ENCODE data around the gene IGFBPL1.
"Not testable (repeated sequence)": the region's sequence is repeated elsewhere in the genome, so short reads cannot be mapped to it uniquely, and the experiment has no call there.

Gene IGFBPL1

DNA sequence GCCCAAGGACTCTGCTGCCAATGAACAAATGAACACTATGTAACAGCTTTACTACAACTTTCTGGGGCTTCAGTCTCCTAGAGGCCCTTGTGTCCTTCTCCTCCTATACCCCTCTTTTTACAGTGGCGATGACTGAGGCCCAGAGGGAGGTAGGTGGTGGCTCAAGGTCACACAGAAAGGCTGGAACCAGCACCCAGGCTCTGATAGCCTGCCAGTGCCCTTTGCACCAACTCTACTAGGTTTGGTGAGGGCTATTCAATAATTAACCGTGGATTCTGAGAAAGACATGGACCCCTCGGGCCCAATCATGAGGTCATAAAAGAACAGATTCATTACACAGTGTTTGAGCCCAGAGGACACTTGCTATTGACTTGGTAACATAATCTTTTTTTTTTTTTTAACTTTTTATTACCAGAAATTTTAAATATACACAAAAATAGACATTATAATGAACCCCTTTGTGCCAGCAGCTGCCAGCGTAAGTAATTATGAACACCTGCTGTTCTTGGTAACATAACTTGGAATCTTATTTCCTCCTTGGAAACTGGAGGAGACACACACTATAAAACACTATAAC, 37.8 kb downstream of the IGFBPL1 start:
- DNase-seq, result no peak
- CTCF ChIA-PET, result interaction anchor here (1.4 kb wide), 1 partner anchor 299 kb away, joined by 4 read pairs; no protein-coding TSS in a partner anchor
- Mint-ChIP-seq H3K36me3 (no peaks in the 10 kb centered on the region), H3K4me1 (no peaks in the 10 kb centered on the region), H3K27ac (no peak overlapping the region), H3K9me3 (no peaks in the 10 kb centered on the region), H3K4me3 (no peak overlapping the region), H3K27me3 (peaks cover 32% of the 10 kb centered on the region)

GRCh38 chr9:38385896-38386295, 38.4 kb downstream of the IGFBPL1 start:
- Mint-ChIP-seq H3K9me3 (no peaks in the 10 kb centered on the region), H3K27ac (no peak overlapping the region), H3K4me1 (no peaks in the 10 kb centered on the region), H3K36me3 (no peaks in the 10 kb centered on the region), H3K4me3 (no peak overlapping the region), H3K27me3 (peaks cover 27% of the 10 kb centered on the region)
- no peak for DNase-seq
- CTCF ChIA-PET, result interaction anchor here (1.4 kb wide), 1 partner anchor 298 kb away, joined by 4 read pairs; no protein-coding TSS in a partner anchor

GRCh38 chr9:38384990-38385848, 39.0 kb downstream of the IGFBPL1 start:
- no peaks in the 10 kb centered on the region for H3K4me1 Mint-ChIP-seq
- H3K27ac Mint-ChIP-seq, result no peak overlapping the region
- no peak for DNase-seq
- H3K4me3 Mint-ChIP-seq, result no peak overlapping the region
- H3K9me3 Mint-ChIP-seq, result no peaks in the 10 kb centered on the region
- H3K36me3 Mint-ChIP-seq, result no peaks in the 10 kb centered on the region
- peaks cover 21% of the 10 kb centered on the region for H3K27me3 Mint-ChIP-seq
- CTCF ChIA-PET, result interaction anchor here (0.7 to 1.4 kb wide), 2 partner anchors 13 to 298 kb away, joined by 3 to 4 read pairs; no protein-coding TSS in a partner anchor

- peaks cover 12% of the 10 kb centered on the region for H3K27me3 Mint-ChIP-seq
- H3K36me3 Mint-ChIP-seq, result no peaks in the 10 kb centered on the region
- DNase-seq, result no peak
- no peak overlapping the region for H3K4me3 Mint-ChIP-seq
- H3K27ac Mint-ChIP-seq, result no peak overlapping the region
- H3K9me3 Mint-ChIP-seq, result no peaks in the 10 kb centered on the region
- no peaks in the 10 kb centered on the region for H3K4me1 Mint-ChIP-seq
- CTCF ChIA-PET, result no interaction called here
Measured at GRCh38 chr9:38382141-38382540, 42.1 kb downstream of the IGFBPL1 start.

DNA sequence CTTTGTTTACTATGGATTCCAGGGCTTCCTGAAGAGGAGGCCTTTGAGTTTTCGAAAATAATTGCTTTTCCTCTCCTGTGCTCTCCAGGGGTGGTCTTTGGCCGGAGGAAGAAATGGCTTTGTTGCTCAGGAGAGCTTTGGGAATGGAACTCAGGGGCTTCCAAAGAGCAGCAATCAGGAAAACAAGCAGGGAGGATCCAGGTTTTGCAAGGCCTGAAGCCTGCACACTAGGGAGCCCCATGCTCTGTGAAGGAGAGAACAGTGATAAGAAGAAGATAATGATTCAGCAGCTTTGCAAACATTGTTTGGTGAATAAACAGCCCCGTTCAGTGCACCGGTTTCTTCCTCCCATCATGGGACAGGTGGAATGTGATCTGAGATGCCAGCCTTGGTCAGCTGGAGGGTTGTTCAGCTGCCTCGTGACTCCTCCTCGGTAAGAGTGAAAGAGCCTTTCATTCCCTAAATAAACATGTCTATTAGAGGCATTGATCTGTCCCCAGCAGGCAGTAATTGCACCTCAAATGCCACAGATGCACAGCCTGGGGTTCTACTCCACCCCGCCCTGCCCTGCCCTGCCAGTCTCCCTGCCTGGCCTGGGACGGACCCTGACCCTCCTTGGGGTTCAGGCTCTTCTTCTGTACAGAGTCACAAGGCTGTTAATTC, 43.3 kb downstream of the IGFBPL1 start:
- Mint-ChIP-seq H3K36me3 (no peaks in the 10 kb centered on the region), H3K4me1 (no peaks in the 10 kb centered on the region), H3K27me3 (peaks cover 12% of the 10 kb centered on the region), H3K27ac (no peak overlapping the region), H3K9me3 (no peaks in the 10 kb centered on the region), H3K4me3 (no peak overlapping the region)
- DNase-seq, result no peak
- CTCF ChIA-PET, result no interaction called here

DNA sequence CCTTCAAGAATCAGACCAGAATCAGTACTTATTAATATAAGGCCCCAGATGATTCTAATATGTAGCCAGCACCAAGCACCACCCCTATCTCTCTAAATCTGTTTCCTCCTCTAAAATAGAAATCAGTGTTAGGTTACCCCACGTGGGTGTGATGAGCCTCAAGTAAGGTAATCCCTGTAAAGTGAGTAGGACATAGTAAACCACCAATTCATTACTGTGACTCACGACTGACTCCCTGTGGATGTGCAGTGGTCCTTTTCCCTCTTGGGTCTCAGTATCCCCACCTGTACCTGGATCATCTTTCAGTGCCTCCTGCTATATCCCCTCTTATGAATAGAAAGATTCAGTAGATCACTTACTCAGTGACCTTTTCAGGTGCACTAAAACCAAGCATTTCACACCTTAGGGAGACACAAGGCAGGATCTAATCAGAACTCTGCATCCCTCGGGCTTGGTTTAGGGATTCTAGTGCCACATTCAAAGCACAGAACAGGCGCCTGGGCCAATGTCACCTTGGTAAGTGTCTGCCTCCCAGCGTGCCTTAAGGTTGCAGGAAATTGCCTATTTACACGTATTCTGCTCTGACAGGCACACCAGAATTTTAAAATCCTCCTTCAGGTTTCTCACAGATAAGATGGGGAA, 43.9 kb downstream of the IGFBPL1 start:
- no peaks in the 10 kb centered on the region for H3K36me3 Mint-ChIP-seq

DNA sequence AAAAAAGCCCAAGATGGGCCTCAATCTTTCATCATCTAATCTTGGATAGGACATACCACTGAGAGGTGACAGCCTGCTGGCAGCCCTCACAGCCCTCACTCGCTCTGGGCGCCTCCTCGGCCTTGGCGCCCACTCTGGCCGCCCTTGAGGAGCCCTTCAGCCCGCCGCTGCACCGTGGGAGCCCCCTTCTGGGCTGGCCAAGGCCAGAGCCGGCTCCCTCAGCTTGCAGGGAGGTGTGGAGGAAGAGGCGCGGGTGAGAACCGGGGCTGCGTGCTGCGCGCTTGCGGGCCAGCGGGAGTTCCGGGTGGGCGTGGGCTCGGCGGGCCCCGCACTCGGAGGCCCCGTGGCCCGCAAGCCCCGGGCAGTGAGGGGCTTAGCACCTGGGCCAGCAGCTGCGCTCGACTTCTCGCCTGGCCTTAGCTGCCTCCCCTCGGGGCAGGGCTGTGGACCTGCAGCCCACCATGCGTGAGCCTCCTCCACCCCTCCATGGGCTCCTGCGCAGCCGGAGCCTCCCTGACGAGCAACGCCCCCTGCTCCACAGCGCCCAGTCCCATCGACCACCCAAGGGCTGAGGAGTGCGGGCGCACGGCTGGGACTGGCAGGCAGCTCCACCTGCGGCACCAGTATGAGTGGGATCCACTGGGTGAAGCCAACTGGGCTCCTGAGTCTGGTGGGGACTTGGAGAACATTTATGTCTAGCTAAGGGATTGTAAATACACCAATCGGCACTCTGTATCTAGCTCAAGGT, 46.7 kb downstream of the IGFBPL1 start:
- H3K27me3 Mint-ChIP-seq, H3K27ac Mint-ChIP-seq, DNase-seq, H3K36me3 Mint-ChIP-seq, H3K4me1 Mint-ChIP-seq, H3K9me3 Mint-ChIP-seq, CTCF ChIA-PET, H3K4me3 Mint-ChIP-seq: not testable (repeated sequence)

More for the DNA sequence above, 43.9 kb downstream of the IGFBPL1 start:
- DNase-seq, result no peak
- no peaks in the 10 kb centered on the region for H3K9me3 Mint-ChIP-seq
- H3K27me3 Mint-ChIP-seq, result peaks cover 9% of the 10 kb centered on the region
- no peak overlapping the region for H3K27ac Mint-ChIP-seq
- no peak overlapping the region for H3K4me3 Mint-ChIP-seq
- H3K4me1 Mint-ChIP-seq, result no peaks in the 10 kb centered on the region
- CTCF ChIA-PET, result no interaction called here

DNA sequence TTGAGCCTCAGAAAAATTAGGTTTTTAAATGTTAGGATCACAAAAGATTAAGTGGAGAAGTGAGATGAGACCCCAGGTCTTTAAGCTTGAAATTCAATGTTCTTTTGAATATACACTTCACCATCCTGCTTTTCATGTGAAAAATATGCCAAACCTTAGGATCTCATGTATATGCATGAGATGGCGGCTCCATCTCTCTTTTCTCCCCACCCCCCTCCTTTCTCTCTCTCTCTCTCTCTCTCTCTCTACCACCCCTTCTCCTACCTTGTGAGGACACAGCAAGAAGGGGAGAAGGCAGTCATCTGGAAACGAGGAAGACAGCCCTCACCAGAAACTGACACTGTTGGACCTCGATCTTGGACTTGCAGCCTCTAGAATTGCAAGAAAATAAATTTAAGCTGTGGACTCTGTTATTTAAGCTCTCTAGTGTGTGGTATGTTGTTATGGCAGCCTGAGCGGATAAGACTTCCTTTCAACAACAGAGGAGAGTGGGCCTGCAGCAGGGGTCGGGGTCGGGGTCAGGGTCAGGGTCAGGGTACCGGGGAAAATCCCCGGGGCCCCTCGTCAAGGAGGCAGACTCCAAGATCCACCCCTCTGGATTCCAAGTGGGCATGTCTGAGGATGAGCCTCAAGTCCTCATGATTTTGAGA, 48.1 kb downstream of the IGFBPL1 start:
- DNase-seq, result no peak
- Mint-ChIP-seq H3K4me3 (no peak overlapping the region), H3K27ac (no peak overlapping the region), H3K36me3 (no peaks in the 10 kb centered on the region), H3K4me1 (no peaks in the 10 kb centered on the region), H3K9me3 (no peaks in the 10 kb centered on the region), H3K27me3 (peaks cover 7% of the 10 kb centered on the region)
- CTCF ChIA-PET, result no interaction called here

GRCh38 chr9:38375572-38375963, 48.7 kb downstream of the IGFBPL1 start:
- Mint-ChIP-seq H3K9me3 (no peaks in the 10 kb centered on the region), H3K4me3 (no peak overlapping the region), H3K27ac (no peak overlapping the region), H3K36me3 (no peaks in the 10 kb centered on the region), H3K27me3 (peaks cover 10% of the 10 kb centered on the region), H3K4me1 (no peaks in the 10 kb centered on the region)
- no peak for DNase-seq
- CTCF ChIA-PET, result no interaction called here

- CTCF ChIA-PET, result no interaction called here
- H3K9me3 Mint-ChIP-seq, result no peaks in the 10 kb centered on the region
- H3K27me3 Mint-ChIP-seq, result peaks cover 10% of the 10 kb centered on the region
- no peak overlapping the region for H3K4me3 Mint-ChIP-seq
- no peak overlapping the region for H3K27ac Mint-ChIP-seq
- no peaks in the 10 kb centered on the region for H3K36me3 Mint-ChIP-seq
- no peak for DNase-seq
- no peaks in the 10 kb centered on the region for H3K4me1 Mint-ChIP-seq
Measured at GRCh38 chr9:38374847-38375571, 49.2 kb downstream of the IGFBPL1 start.

DNA sequence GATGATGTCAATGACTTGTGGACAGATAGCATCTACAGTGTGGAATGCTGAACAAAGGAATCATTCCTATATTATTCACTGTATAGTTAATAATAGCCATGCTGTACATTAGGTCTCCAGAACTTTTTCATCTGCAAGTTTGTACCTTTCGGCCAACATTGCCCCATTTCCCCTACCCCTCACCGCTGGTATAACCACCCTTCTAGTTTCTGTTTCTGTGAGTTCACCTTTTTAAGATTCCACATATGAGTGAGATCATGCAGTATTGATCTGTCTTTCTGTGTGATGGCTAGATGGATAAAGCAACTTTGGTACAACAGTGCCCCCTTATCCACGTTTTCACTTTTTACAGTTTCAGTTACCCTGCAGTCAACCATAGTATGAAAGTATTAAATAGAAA, 50.6 kb downstream of the IGFBPL1 start:
- H3K4me1 Mint-ChIP-seq, result no peaks in the 10 kb centered on the region
- no peaks in the 10 kb centered on the region for H3K36me3 Mint-ChIP-seq
- H3K27me3 Mint-ChIP-seq, result peaks cover 10% of the 10 kb centered on the region
- H3K9me3 Mint-ChIP-seq, result no peaks in the 10 kb centered on the region
- H3K4me3 Mint-ChIP-seq, result no peak overlapping the region
- no peak for DNase-seq
- H3K27ac Mint-ChIP-seq, result no peak overlapping the region
- CTCF ChIA-PET, result no interaction called here

- Mint-ChIP-seq H3K4me1 (no peaks in the 10 kb centered on the region), H3K36me3 (no peaks in the 10 kb centered on the region), H3K9me3 (no peaks in the 10 kb centered on the region), H3K4me3 (no peak overlapping the region), H3K27me3 (peaks cover 10% of the 10 kb centered on the region), H3K27ac (no peak overlapping the region)
- CTCF ChIA-PET, result interaction anchor here (1.1 to 1.4 kb wide), 2 partner anchors 28 to 285 kb away, joined by 3 to 4 read pairs; no protein-coding TSS in a partner anchor
- no peak for DNase-seq
Measured at GRCh38 chr9:38372762-38373619, 51.3 kb downstream of the IGFBPL1 start.

Data from activated naive CD4-positive, alpha-beta T cell treated with anti-CD3 and anti-CD28 coated beads, Interleukin-2, amount 10 ng/mL, durations not matched to agents 7 days and 5 days (primary cell).